Aorta (tissue), 5 donors: ENCODE data around the gene MRPL34. TPM values are rescaled to one million over a fixed set of nuclear protein-coding genes. Genes with fewer than 3 reads are reported as not detected.

ENCODE experiments used
- ATAC-seq: fragments of 200-7000 bp; cut with Tn5 transposase; one replicate; pipeline ENCODE4 v1.9.1; 2022; ENCODE audit warnings: moderate library complexity; ENCODE audit not compliant: low FRiP score
- DNase-seq, 2 donors: peaks; one replicate each; pipeline ENCODE4 v3.0.0-alpha.2; 2020
- H3K27ac ChIP-seq, 2 donors: one replicate each; pipeline ENCODE4 v1.5.1; 2013; ENCODE audit warnings: low read length in 2 of 2, mild to moderate bottlenecking in 2 of 2, moderate library complexity in 2 of 2, control low read depth in 1 of 2, inconsistent platforms in 1 of 2, low read depth in 1 of 2
- H3K27me3 ChIP-seq, 2 donors: one replicate each; pipeline ENCODE4 v1.6.1; 2013; ENCODE audit warnings: control low read depth in 1 of 2, low read length in 1 of 2, mild to moderate bottlenecking in 1 of 2, moderate library complexity in 1 of 2; ENCODE audit not compliant: insufficient read depth in 2 of 2, control insufficient read depth in 1 of 2
- H3K36me3 ChIP-seq, 2 donors: one replicate each; pipeline ENCODE4 v1.6.1; 2013; ENCODE audit warnings: control low read depth in 1 of 2, low read length in 1 of 2, mild to moderate bottlenecking in 1 of 2; ENCODE audit not compliant: insufficient read depth in 2 of 2, control insufficient read depth in 1 of 2
- H3K4me1 ChIP-seq, 2 donors: one replicate each; pipeline ENCODE4 v1.6.1; 2013; ENCODE audit warnings: low read length in 2 of 2, control low read depth in 1 of 2, mild to moderate bottlenecking in 1 of 2, moderate library complexity in 1 of 2; ENCODE audit not compliant: insufficient read depth in 2 of 2, control insufficient read depth in 1 of 2
- H3K4me3 ChIP-seq, 2 donors: one replicate each; pipeline ENCODE4 v1.5.1; 2013; ENCODE audit warnings: low read length in 2 of 2, control low read depth in 1 of 2, mild to moderate bottlenecking in 1 of 2
- H3K9me3 ChIP-seq: one replicate; pipeline ENCODE4 v1.6.1; 2013; ENCODE audit warnings: mild to moderate bottlenecking, low read length; ENCODE audit not compliant: control insufficient read depth
- WGBS, 2 donors: extraction: QIAGEN DNeasy Blood & Tissue Kit; methylation state at CpG; one replicate each; pipeline ENCODE4 v1.1.7; 2013; 5-methylcytosine and 5-hydroxymethylcytosine counted together
- intact Hi-C, 2 donors: fragments of 100-400 bp; cut with DNase I; formaldehyde crosslinking; loops; one replicate each; pipeline versions ENCODE4 v1.14.2 to v1.15.0; 2022
- polyA plus RNA-seq, 2 donors: library from polyadenylated mRNA; stranded (reverse); fragments of 200-250 nt; gene quantifications; one replicate each; pipeline ENCODE4 v1.2.3, GENCODE V29; 2013
- total RNA-seq, 2 donors: library from RNA; stranded (reverse); fragmentation: NEBNext Ultra II Directional; extraction: Animal tissue kit (Norgen Biotek cat#: 25700); gene quantifications; one replicate each; pipeline ENCODE4 v1.2.1, GENCODE V29; 2021
- donor health status: healthy with polysubstance abuse.
- donor health status: Bipolar disorder and iron deficiency.
- donor health status: DM: no; HTN: no; CAD: no.
- donor health status: DM: no; HTN: no; CAD: no.
- donor health status: DM: yes; HTN: yes; CAD: no.

MRPL34 gene
- total and polyA plus RNA-seq, 4 donors, result 41.9 to 177 (median 94.0) TPM

- intact Hi-C loops, result loop anchor here (2.0 to 5.0 kb wide), 4 partner anchors 70 to 216 kb away; no protein-coding TSS in a partner anchor
- Histone ChIP-seq H3K4me3 (no peak overlapping the region), H3K27ac (no peak overlapping the region), H3K36me3 (peaks cover 0 to 2% of the 10 kb centered on the region in 2 donors), H3K4me1 (no peaks in the 10 kb centered on the region), H3K27me3 (no peaks in the 10 kb centered on the region), H3K9me3 (no peaks in the 10 kb centered on the region)
- 3 to 6% methylated on average over 45 of the region's 45 CpGs for WGBS, 2 donors
- ATAC-seq (peak; percentile 95), DNase-seq (peak; percentile 85 to 95)
These were observed 23.1 kb upstream of the MRPL34 start for GRCh38 chr19:17282488-17283125.

DNA sequence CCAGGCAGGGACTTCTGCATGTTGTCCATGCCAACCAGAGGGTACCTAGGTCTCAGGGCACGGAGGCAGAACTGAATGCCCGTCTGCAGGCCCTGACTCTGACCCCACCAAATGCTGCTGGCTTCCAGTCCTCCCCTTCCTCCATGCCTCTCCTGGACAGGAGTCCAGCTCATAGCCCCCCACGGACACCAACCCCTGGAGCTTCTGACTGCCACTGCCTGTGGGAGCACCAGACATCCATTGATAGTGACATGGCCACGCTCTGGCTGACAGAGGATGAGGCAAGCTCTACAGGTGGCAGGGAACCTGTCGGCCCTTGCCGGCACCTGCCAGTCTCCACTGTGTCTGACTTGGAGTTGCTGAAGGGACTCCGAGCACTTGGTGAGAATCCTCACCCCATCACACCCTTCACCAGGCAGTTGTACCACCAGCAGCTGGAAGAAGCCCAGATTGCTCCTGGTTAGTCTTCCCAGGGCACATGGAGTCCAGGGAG, 22.1 kb upstream of the MRPL34 start:
- ATAC-seq, result peak; percentile 19
- no peak overlapping the region for H3K4me3 ChIP-seq
- H3K9me3 ChIP-seq, result no peaks in the 10 kb centered on the region
- H3K36me3 ChIP-seq, result peaks cover 0 to 2% of the 10 kb centered on the region in 2 donors
- 89 to 91% methylated on average over 7 of the region's 7 CpGs for WGBS, 2 donors
- no peaks in the 10 kb centered on the region for H3K4me1 ChIP-seq
- intact Hi-C loops, result loop anchor here (2.0 to 5.0 kb wide), 4 partner anchors 71 to 217 kb away; no protein-coding TSS in a partner anchor
- no peak overlapping the region for H3K27ac ChIP-seq
- no peaks in the 10 kb centered on the region for H3K27me3 ChIP-seq
- no peak for DNase-seq

DNA sequence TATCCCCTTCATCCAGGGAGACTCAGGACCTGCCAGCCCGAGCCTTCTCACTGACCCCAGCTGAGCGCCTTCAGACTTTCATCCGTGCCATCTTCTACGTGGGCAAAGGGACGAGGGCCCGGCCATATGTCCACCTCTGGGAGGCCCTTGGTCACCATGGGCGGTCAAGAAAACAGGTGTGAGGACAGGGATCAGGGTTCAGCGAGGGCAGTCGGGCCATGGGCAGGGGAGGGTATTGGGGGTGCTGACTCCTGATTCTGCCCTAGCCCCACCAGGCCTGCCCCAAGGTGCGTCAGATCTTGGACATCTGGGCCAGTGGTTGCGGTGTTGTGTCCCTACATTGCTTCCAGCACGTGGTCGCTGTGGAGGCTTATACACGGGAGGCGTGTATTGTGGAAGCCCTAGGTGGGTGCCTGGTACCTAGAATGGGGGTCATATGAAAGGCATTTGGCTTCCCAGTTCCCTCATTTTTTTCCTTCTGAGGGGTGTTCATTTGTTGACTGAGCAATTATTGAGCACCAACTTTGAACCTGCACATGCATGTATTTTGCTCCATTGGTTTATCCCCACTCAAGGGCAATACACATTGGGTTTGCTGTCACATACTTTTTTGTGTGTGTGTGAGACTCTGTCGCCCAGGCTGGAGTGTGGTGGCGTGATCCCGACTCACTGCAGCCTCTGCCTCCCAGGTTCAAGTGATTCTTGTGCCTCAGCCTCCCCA, 20.1 kb upstream of the MRPL34 start:
- intact Hi-C loops, result no loop called here
- no peak overlapping the region for H3K27ac ChIP-seq
- no peaks in the 10 kb centered on the region for H3K4me1 ChIP-seq
- DNase-seq (no peak), ATAC-seq (no peak)
- H3K36me3 ChIP-seq, result no peaks in the 10 kb centered on the region
- H3K9me3 ChIP-seq, result no peaks in the 10 kb centered on the region
- 92% methylated on average over 18 of the region's 18 CpGs for WGBS, 2 donors
- H3K4me3 ChIP-seq, result no peak overlapping the region
- H3K27me3 ChIP-seq, result no peaks in the 10 kb centered on the region

- 93 to 95% methylated on average over 11 of the region's 11 CpGs for WGBS, 2 donors
- intact Hi-C loops, result no loop called here
- Histone ChIP-seq H3K27me3 (no peaks in the 10 kb centered on the region), H3K27ac (no peak overlapping the region), H3K36me3 (no peaks in the 10 kb centered on the region), H3K9me3 (no peaks in the 10 kb centered on the region), H3K4me1 (no peaks in the 10 kb centered on the region), H3K4me3 (no peak overlapping the region)
- no peak for DNase-seq
- ATAC-seq, result no peak
These were observed 19.4 kb upstream of the MRPL34 start for GRCh38 chr19:17286263-17286662.

DNA sequence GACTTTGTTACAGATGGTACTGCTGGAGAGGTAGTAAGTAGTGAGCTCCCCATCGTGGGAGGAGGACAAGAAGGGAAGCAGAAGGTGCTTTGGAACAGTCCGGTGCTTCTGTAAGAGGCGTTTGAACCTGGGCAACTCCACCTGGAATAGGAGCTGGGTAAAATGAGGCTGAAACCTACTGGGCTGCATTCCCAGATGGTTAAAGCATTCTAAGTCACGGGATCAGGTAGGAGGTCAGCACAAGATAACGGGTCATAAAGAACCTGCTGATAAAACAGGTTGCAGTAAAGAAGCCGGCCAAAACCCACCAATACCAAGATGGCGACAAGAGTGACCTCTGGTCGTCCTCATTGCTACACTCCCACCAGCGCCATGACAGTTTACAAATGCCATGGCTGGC, 18.9 kb upstream of the MRPL34 start:
- no peaks in the 10 kb centered on the region for H3K4me1 ChIP-seq
- DNase-seq (no peak), ATAC-seq (no peak)
- H3K4me3 ChIP-seq, result no peak overlapping the region
- no peaks in the 10 kb centered on the region for H3K27me3 ChIP-seq
- intact Hi-C loops, result no loop called here
- H3K27ac ChIP-seq, result no peak overlapping the region
- no peaks in the 10 kb centered on the region for H3K36me3 ChIP-seq
- H3K9me3 ChIP-seq, result no peaks in the 10 kb centered on the region
- 87 to 91% methylated on average over 9 of the region's 9 CpGs for WGBS, 2 donors

- 10 to 11% methylated on average over 22 of the region's 22 CpGs for WGBS, 2 donors
- no peaks in the 10 kb centered on the region for H3K36me3 ChIP-seq
- no peaks in the 10 kb centered on the region for H3K9me3 ChIP-seq
- intact Hi-C loops, result no loop called here
- ATAC-seq (no peak), DNase-seq (peak; percentile 84 to 92)
- no peak overlapping the region for H3K27ac ChIP-seq
- no peaks in the 10 kb centered on the region for H3K4me1 ChIP-seq
- no peak overlapping the region for H3K4me3 ChIP-seq
- no peaks in the 10 kb centered on the region for H3K27me3 ChIP-seq
These were observed 16.2 kb upstream of the MRPL34 start for GRCh38 chr19:17289489-17289888.

DNA sequence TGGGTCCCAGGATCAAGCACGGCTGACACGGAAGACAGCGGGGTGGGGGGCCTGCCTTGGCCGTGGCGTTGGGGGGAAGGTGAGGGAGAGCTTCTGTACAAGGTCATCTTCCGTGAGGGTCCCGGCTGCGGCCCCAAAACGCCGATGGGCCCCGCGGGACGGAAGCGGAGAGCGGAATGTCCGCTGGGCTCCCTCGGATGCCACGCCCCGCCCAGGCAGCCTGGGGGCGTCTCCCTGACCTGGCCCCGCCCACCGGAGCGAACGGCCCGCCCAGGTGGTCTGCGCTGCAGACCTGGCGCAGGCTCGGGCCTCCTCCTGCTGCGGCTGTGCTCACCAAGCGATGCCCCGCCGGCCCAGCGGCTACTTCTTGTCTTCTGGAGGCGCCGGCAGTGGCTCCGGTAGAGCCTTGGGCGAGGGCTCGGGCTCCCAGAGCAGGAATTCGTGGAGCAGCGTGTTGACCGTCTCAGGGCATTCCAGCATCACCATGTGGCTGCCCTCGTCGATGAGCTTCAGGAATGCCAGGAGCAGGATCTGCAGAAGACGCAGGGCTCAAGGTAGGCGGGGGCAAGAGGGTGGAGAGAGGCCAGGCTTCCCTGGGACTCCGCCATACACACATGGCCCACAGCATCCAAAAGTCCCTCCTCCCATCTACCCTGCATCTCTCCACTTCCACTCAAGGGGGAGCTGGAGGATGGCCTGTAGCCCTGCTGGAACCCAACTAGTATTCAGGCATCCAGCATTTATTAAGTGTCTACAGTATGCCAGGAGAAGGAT, 13.2 kb upstream of the MRPL34 start:
- intact Hi-C loops, result loop anchor here in 1 of 2 donors (2.0 kb wide), 1 partner anchor 90 kb away; no protein-coding TSS in a partner anchor
- peak; percentile 93 for ATAC-seq
- Histone ChIP-seq H3K36me3 (no peaks in the 10 kb centered on the region), H3K4me3 (no peak overlapping the region), H3K9me3 (no peaks in the 10 kb centered on the region), H3K4me1 (no peaks in the 10 kb centered on the region), H3K27me3 (no peaks in the 10 kb centered on the region), H3K27ac (peak overlapping the region in 1 of 2 donors; percentile 18)
- 2 to 4% methylated on average over 45 to 46 of the region's 46 CpGs for WGBS, 2 donors
- peak; percentile 85 to 90 for DNase-seq

- no peaks in the 10 kb centered on the region for H3K27me3 ChIP-seq
- H3K27ac ChIP-seq, result no peak overlapping the region
- WGBS, 2 donors, result 82 to 86% methylated on average over 14 of the region's 14 CpGs
- H3K4me1 ChIP-seq, result no peaks in the 10 kb centered on the region
- H3K4me3 ChIP-seq, result no peak overlapping the region
- intact Hi-C loops, result loop anchor here in 1 of 2 donors (2.0 kb wide), 1 partner anchor 89 kb away; no protein-coding TSS in a partner anchor
- no peaks in the 10 kb centered on the region for H3K9me3 ChIP-seq
- ATAC-seq (no peak), DNase-seq (no peak)
- no peaks in the 10 kb centered on the region for H3K36me3 ChIP-seq
These were observed 12.1 kb upstream of the MRPL34 start for GRCh38 chr19:17293605-17294004.
